ENCODE measurements around the gene KATNAL2. TPM values are rescaled to one million over a fixed set of nuclear protein-coding genes. Genes with fewer than 3 reads are reported as not detected.

KATNAL2 gene
- total RNA-seq, 6 experiments from 2014 or later: 1.2 to 5.1 (median 2.7) TPM

GRCh38 chr18:47149457-47150028 is 232.1 kb downstream of the KATNAL2 start:
- DNase-seq: no peak
- WGBS (ENCODE audit: insufficient coverage, low coverage, low lambda C conversion rate, missing lambda C conversion rate): 23% methylated on average over 11 of the region's 12 CpGs
- Histone ChIP-seq H3K36me3 (peaks cover 0 to under 1% (median 0%) of the 10 kb centered on the region in 4 donors), H3K9me3 (no peaks in the 10 kb centered on the region), H3K4me1 (peaks cover 0 to 11% (median 3%) of the 10 kb centered on the region in 4 donors), H3K27ac (peak overlapping the region; percentile 73 to 84 (median 82)), H3K4me3 (peak overlapping the region; percentile 70 to 86 (median 81)), H3K27me3 (no peaks in the 10 kb centered on the region)
- ATAC-seq: peak in 1 of 4 donors; percentile 9
- TF ChIP-seq POLR2A (IDR thresholded peaks at IDR 0.05): no peak
- no peak for TF ChIP-seq CTCF (IDR thresholded peaks at IDR 0.05)
- intact Hi-C loops (cut with DNase I): no loop called here

GRCh38 chr18:47150029-47150823 is 232.8 kb downstream of the KATNAL2 start, which contains the start of gene HDHD2:
HDHD2 (minus strand) TSS chr18:47150500; CDS start chr18:47136439, 14,061 bp downstream.
- Histone ChIP-seq H3K27me3 (no peaks in the 10 kb centered on the region), H3K36me3 (peaks cover 0 to 4% (median 0%) of the 10 kb centered on the region in 4 donors), H3K4me1 (peaks cover 0 to 11% (median 3%) of the 10 kb centered on the region in 4 donors), H3K27ac (peak within 1 kb of the TSS; percentile 73 to 84 (median 82)), H3K4me3 (peak within 1 kb of the TSS; percentile 70 to 86 (median 81)), H3K9me3 (no peaks in the 10 kb centered on the region)
- ATAC-seq (peak; percentile 97 to 99 (median 98)), DNase-seq (peak; percentile 90 to 91 (median 90))
- 0% methylated on average over 22 of the region's 70 CpGs for WGBS (ENCODE audit: insufficient coverage, low coverage, low lambda C conversion rate, missing lambda C conversion rate)
- intact Hi-C loops (cut with DNase I): no loop called here
- TF ChIP-seq POLR2A (IDR thresholded peaks at IDR 0.05) (peak; percentile 85), CTCF (IDR thresholded peaks at IDR 0.05) (no peak)

GRCh38 chr18:47150824-47151366 is 233.5 kb downstream of the KATNAL2 start:
- no peaks in the 10 kb centered on the region for H3K27me3 ChIP-seq
- H3K27ac ChIP-seq: peak overlapping the region; percentile 73 to 84 (median 82)
- H3K36me3 ChIP-seq: peaks cover 0 to 6% (median 0%) of the 10 kb centered on the region in 4 donors
- peak overlapping the region; percentile 70 to 86 (median 81) for H3K4me3 ChIP-seq
- WGBS (ENCODE audit: insufficient coverage, low coverage, low lambda C conversion rate, missing lambda C conversion rate): 6% methylated on average over 13 of the region's 13 CpGs
- TF ChIP-seq CTCF (IDR thresholded peaks at IDR 0.05): no peak
- TF ChIP-seq POLR2A (IDR thresholded peaks at IDR 0.05): no peak
- intact Hi-C loops (cut with DNase I): no loop called here
- DNase-seq (peak; percentile 27 to 53 (median 47)), ATAC-seq (peak; percentile 32 to 48 (median 38))
- no peaks in the 10 kb centered on the region for H3K9me3 ChIP-seq
- H3K4me1 ChIP-seq: peaks cover 0 to 11% (median 3%) of the 10 kb centered on the region in 4 donors

GRCh38 chr18:47151439-47151838 is 234.0 kb downstream of the KATNAL2 start:
- Histone ChIP-seq H3K9me3 (no peaks in the 10 kb centered on the region), H3K36me3 (peaks cover 0 to 6% (median 0%) of the 10 kb centered on the region in 4 donors), H3K27me3 (no peaks in the 10 kb centered on the region), H3K4me1 (peaks cover 0 to 11% (median 3%) of the 10 kb centered on the region in 4 donors), H3K4me3 (peak overlapping the region in 1 of 3 donors; percentile 86), H3K27ac (no peak overlapping the region)
- DNase-seq: no peak
- no peak for TF ChIP-seq CTCF (IDR thresholded peaks at IDR 0.05)
- no peak for TF ChIP-seq POLR2A (IDR thresholded peaks at IDR 0.05)
- no peak for ATAC-seq
- intact Hi-C loops (cut with DNase I): no loop called here

Small RNAs within 50 kb of the gene (small RNA-seq; reads per million reads assigned to genes)
- 0 reads per million in 2 experiments for gene AC012254.4

Other genes with a start within 250 kb of the KATNAL2 start
- under 1 TPM in 2 of 6 experiments, not detected in 4; 0.07 to 0.92 TPM for gene ST8SIA5, start 160.5 kb upstream of the KATNAL2 start, total RNA-seq
- 10 to 100 TPM in 5 of 6 experiments, 1 to 10 TPM in 1; 8.3 to 21.8 (median 13.3) TPM for gene PIAS2, start 95 bp upstream of the KATNAL2 start, total RNA-seq
- not detected for gene ELOA2, start 118.0 kb downstream of the KATNAL2 start, total RNA-seq
- 10 to 100 TPM; 17.2 to 34.6 (median 22.3) TPM for gene HDHD2, start 232.9 kb downstream of the KATNAL2 start, total RNA-seq